Endometrial microvascular endothelial cells (primary cell): ENCODE data around the gene USP28. TPM values are rescaled to one million over a fixed set of nuclear protein-coding genes. Genes with fewer than 3 reads are reported as not detected.
"Not testable (repeated sequence)": the region's sequence is repeated elsewhere in the genome, so short reads cannot be mapped to it uniquely, and the experiment has no call there.

Experiments used
- in situ Hi-C: cut with HindIII; loops from 2 replicates; pipeline ENCODE4 v1.10.0; 2017; ENCODE audit warnings: low sequenced_read_pairs, low pct_unique_long_range_greater_than_20kb; ENCODE audit errors: inconsistent ontology term
- total RNA-seq: library from RNA; depleted of rRNA; stranded (reverse); fragments of >200 nt; gene quantifications from one replicate; pipeline ENCODE4 v1.2.3, GENCODE V29; 2015; ENCODE audit errors: inconsistent ontology term

Gene USP28
- total RNA-seq, result 30.3 TPM

- in situ Hi-C loops, result no loop called here
These were observed at the start of gene USP28 for GRCh38 chr11:113875234-113876073. TSS of gene USP28 (minus strand) at chr11:113875572. CDS start at chr11:113875501, 71 bp downstream.

DNA sequence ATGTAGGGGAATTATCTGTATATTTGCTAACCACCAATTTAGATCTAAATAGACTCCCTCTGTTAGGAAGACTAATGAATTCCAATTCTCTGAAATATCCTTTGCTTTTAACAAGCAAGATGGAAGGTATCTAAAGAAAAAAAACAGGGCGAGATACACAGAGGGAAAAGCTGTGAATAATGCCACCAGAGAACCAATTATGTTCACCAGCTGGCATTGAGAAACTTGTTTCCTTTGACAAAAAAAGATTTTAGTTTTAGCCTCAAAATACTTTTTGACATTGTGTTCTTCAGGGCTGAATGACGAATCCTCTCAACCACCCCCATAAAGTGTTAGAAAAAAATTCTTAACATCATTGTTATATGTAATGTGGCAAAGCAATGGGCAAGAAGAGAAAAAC lies 48.2 kb upstream of the USP28 start:
- in situ Hi-C loops, result no loop called here

DNA sequence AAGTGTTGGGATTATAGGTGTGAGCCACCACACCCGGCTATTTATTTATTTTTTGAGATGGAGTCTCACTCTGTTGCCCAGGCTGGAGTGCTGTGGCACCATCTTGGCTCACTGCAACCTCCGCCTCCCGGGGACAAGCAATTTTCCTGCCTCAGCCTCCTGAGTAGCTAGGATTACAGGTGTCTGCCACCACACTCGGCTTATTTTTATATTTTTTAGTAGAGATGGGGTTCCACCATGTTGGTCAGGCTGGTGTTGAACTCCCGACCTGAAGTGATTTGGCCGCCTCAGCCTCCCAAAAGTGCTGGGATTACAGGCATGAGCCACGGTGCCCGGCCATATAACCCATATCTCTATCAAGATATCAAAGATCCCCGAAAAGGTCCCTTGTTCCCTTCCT lies 36.1 kb upstream of the USP28 start:
- in situ Hi-C loops, result not testable (repeated sequence)

GRCh38 chr11:113908098-113908497 lies 32.7 kb upstream of the USP28 start:
- in situ Hi-C loops, result no loop called here

GRCh38 chr11:113907681-113908080 lies 32.3 kb upstream of the USP28 start:
- in situ Hi-C loops, result no loop called here

DNA sequence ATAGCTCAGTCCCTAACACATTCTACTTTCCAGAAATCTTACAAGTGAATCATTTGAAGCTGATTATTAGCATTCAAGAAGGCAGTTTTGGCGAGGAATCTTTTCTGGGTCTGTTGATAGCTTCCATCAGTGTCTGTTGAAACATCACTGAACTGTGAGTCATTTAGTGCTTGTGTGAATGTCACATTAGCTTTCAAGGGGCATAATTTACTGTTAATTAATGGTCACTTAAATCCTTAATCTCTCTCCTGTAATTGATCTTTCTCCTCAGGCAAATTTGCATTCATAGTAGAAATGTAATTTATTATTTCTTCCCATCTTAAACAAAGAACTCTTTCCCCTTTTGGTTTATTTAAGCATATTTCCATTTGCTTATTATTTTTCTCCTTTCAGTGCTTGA lies 31.8 kb upstream of the USP28 start:
- in situ Hi-C loops, result no loop called here

DNA sequence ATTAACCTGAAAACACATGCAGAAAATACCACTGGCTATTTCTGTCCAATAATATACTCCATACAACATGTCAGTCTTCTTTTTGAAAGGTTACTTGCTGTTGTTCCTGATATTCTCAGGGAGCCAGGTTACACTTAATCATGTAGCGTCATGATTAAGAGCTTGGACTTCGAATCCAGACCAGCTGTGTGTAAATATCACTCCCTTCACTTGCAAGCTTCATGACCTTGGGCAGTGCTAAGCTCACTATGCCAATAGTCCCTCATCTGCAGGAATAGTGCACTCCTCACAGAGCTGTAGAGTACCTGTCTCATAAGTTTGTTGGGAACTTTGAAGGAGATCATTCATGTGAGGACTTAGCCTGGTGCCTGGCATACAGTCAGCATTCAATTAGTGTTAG lies 31.1 kb upstream of the USP28 start:
- in situ Hi-C loops, result no loop called here

GRCh38 chr11:113906038-113906437 lies 30.7 kb upstream of the USP28 start:
- in situ Hi-C loops, result no loop called here

DNA sequence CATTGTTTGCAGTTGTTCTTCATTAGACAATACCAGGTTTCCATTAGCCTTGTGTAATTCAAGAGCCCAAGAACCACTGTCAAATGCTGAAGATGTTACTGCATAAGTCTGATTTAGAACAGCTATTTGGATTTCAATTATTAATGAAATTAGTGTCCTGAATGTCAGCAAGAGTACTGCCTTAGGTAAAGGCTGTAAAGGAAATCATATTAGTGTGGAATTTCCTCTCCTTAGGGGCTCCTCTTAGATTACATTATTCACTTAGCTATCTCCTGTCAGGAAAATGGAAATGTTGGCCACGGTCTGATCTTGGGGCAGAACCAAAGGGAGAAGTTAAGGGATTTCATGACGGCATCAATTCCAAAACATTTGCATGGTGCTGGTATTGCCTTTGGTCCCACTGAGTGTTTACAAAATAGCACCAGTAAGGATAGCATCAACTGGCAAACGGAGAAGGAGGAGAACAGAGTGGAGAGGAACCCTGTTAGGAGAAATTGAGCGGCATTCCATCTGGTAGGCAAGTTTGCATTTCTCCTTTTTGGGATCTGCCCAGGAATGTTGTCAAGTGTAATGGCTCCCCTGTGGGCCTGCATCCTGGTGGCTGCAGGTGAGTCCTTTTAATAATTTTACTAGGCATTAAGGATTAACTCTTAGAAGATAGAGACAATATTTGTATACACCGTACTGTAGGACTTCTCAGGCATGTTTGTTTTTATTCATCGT lies 29.2 kb upstream of the USP28 start, which contains the start of gene HTR3B:
Gene HTR3B (plus strand): TSS at position 418 of the 723 bp plus-strand sequence. CDS start 138 bp downstream, at position 556.
- in situ Hi-C loops, result no loop called here

DNA sequence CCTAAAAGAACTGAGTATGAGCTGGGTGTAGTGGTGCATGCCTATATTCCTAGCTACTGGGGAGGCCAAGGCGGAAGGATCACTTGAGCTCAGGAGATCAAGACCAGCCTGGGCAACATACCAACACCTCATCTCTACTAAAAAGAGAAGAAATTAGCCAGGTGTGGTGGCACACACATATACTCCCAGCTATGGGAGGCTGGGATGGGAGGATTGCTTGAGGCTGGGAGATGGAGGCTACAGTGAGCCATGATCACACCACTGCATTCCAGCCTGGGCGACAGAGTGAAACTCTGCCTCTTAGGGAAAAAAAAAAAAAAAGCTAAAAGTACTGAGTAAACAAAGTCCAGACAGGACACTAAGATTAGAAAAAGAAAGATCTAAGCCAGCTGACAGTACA lies 25.8 kb upstream of the USP28 start:
- in situ Hi-C loops, result no loop called here

GRCh38 chr11:113896156-113896879 lies 20.9 kb upstream of the USP28 start:
- in situ Hi-C loops, result no loop called here

GRCh38 chr11:113895367-113896155 lies 20.2 kb upstream of the USP28 start:
- in situ Hi-C loops, result no loop called here

GRCh38 chr11:113894421-113894996 lies 19.1 kb upstream of the USP28 start:
- in situ Hi-C loops, result no loop called here

DNA sequence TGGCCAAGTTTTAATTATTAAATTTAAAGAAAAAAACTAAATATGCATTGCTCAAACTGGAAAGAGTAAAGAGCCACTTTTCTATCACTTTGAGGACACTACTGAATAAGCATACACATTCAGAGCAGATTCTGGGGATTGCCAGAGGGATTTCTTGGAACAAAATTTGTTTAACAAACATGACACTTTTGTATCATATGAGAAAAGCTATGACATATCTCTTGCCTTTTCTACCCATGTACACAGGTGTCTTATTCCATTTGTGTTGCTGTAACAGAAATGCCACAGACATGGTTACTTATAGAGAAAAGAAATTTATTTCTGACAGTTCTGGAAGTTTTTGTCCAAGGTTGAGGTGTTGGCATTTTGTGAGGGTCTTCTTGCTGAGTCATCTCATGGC lies 13.5 kb upstream of the USP28 start:
- in situ Hi-C loops, result no loop called here

DNA sequence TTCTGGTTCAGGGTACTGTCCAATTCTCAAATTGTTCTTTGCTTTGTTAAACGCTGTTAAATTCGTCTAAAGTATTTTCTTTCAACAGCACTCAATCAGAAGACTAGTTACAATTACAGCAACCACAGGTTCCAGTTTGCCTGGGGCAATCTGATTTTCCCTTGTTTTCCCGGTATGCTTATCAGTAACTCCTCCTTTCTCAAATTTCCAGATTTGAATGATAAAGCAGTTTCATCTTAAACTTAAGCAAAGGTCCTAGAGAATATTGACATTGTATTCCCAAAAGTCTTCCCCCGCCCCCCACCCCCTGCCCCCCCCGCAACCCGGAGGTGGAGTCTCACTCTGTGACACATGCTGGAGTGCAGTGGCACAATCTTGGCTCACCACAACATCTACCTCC lies 10.5 kb upstream of the USP28 start:
- in situ Hi-C loops, result no loop called here

GRCh38 chr11:113884361-113884836 lies 9.0 kb upstream of the USP28 start:
- in situ Hi-C loops, result no loop called here

GRCh38 chr11:113881856-113882255 lies 6.5 kb upstream of the USP28 start:
- in situ Hi-C loops, result no loop called here

- in situ Hi-C loops, result no loop called here
These were observed 5.6 kb upstream of the USP28 start for GRCh38 chr11:113880971-113881370.
